Muscle layer of colon (tissue), 2 donors: Measurements from ENCODE around the gene TRAF3.
A peak's percentile ranks its signal among the peaks of the same experiment; 100 is the strongest.

Experiments used
- H3K27ac ChIP-seq: one replicate; pipeline ENCODE4 v1.7.0; 2013; ENCODE audit warnings: low read depth, mild to moderate bottlenecking, low read length, moderate library complexity
- H3K27me3 ChIP-seq, 2 donors: one replicate each; pipeline ENCODE4 v1.7.0; 2013; ENCODE audit warnings: low read length in 2 of 2, mild to moderate bottlenecking in 2 of 2; ENCODE audit not compliant: insufficient read depth in 2 of 2, control insufficient read depth in 1 of 2
- H3K36me3 ChIP-seq: one replicate; pipeline ENCODE4 v1.7.0; 2013; ENCODE audit warnings: mild to moderate bottlenecking, low read length; ENCODE audit not compliant: insufficient read depth
- H3K4me1 ChIP-seq: one replicate; pipeline ENCODE4 v1.7.0; 2013; ENCODE audit warnings: mild to moderate bottlenecking, low read length; ENCODE audit not compliant: insufficient read depth
- H3K4me3 ChIP-seq, 2 donors: one replicate each; pipeline ENCODE4 v1.7.0; 2013; ENCODE audit warnings: low read length in 2 of 2, low read depth in 1 of 2, mild to moderate bottlenecking in 1 of 2, moderate library complexity in 1 of 2
- H3K9ac ChIP-seq: one replicate; pipeline ENCODE4 v1.7.0; 2013; ENCODE audit warnings: low read length
- H3K9me3 ChIP-seq: one replicate; pipeline ENCODE4 v1.7.0; 2013; ENCODE audit warnings: mild to moderate bottlenecking, low read length
- donor health status: abdominal sarcoma.
- donor health status: Adenocarcinoma of cecum.

The TRAF3 gene

GRCh38 chr14:102771144-102771543 is 6.1 kb upstream of the TRAF3 start:
- peaks cover 0 to 4% of the 10 kb centered on the region in 2 donors for H3K27me3 ChIP-seq
- H3K4me1 ChIP-seq, result peaks cover 6% of the 10 kb centered on the region
- no peak overlapping the region for H3K4me3 ChIP-seq
- H3K36me3 ChIP-seq, result no peaks in the 10 kb centered on the region
- no peak overlapping the region for H3K9ac ChIP-seq
- H3K9me3 ChIP-seq, result no peaks in the 10 kb centered on the region
- H3K27ac ChIP-seq, result no peak overlapping the region

- Histone ChIP-seq H3K9ac (no peak overlapping the region), H3K36me3 (no peaks in the 10 kb centered on the region), H3K4me1 (peaks cover 6% of the 10 kb centered on the region), H3K27ac (no peak overlapping the region), H3K27me3 (peaks cover 0 to 4% of the 10 kb centered on the region in 2 donors), H3K9me3 (no peaks in the 10 kb centered on the region), H3K4me3 (no peak overlapping the region)
Observed at GRCh38 chr14:102772781-102773570, 4.3 kb upstream of the TRAF3 start.

GRCh38 chr14:102774391-102775153 is 2.7 kb upstream of the TRAF3 start:
- Histone ChIP-seq H3K27ac (peak overlapping the region; percentile 8), H3K9ac (no peak overlapping the region), H3K4me3 (no peak overlapping the region), H3K4me1 (peaks cover 13% of the 10 kb centered on the region), H3K9me3 (no peaks in the 10 kb centered on the region), H3K36me3 (no peaks in the 10 kb centered on the region), H3K27me3 (peaks cover 0 to 4% of the 10 kb centered on the region in 2 donors)

- H3K4me3 ChIP-seq, result no peak overlapping the region
- H3K4me1 ChIP-seq, result peaks cover 13% of the 10 kb centered on the region
- H3K9ac ChIP-seq, result no peak overlapping the region
- H3K9me3 ChIP-seq, result no peaks in the 10 kb centered on the region
- no peaks in the 10 kb centered on the region for H3K27me3 ChIP-seq
- H3K27ac ChIP-seq, result peak overlapping the region; percentile 14
- no peaks in the 10 kb centered on the region for H3K36me3 ChIP-seq
Observed at GRCh38 chr14:102775855-102776760, 1.1 kb upstream of the TRAF3 start.

GRCh38 chr14:102777711-102778337 is 575 bp downstream of the TRAF3 start:
- Histone ChIP-seq H3K27me3 (no peaks in the 10 kb centered on the region), H3K9ac (peak overlapping the region; percentile 35), H3K4me1 (peaks cover 13% of the 10 kb centered on the region)

GRCh38 chr14:102778338-102779083 is 1.3 kb downstream of the TRAF3 start:
- no peaks in the 10 kb centered on the region for H3K36me3 ChIP-seq
- H3K4me1 ChIP-seq, result peaks cover 13% of the 10 kb centered on the region
- H3K4me3 ChIP-seq, result peak overlapping the region; percentile 58 to 73
- H3K27me3 ChIP-seq, result no peaks in the 10 kb centered on the region
- H3K27ac ChIP-seq, result peak overlapping the region; percentile 71
- no peaks in the 10 kb centered on the region for H3K9me3 ChIP-seq
- H3K9ac ChIP-seq, result peak overlapping the region; percentile 35

More at GRCh38 chr14:102777711-102778337, 575 bp downstream of the TRAF3 start:
- Histone ChIP-seq H3K9me3 (no peaks in the 10 kb centered on the region), H3K36me3 (no peaks in the 10 kb centered on the region), H3K27ac (peak overlapping the region; percentile 71), H3K4me3 (peak overlapping the region; percentile 58 to 73)

GRCh38 chr14:102779084-102779462 is 1.8 kb downstream of the TRAF3 start:
- Histone ChIP-seq H3K4me3 (no peak overlapping the region), H3K4me1 (peaks cover 13% of the 10 kb centered on the region), H3K27ac (no peak overlapping the region), H3K36me3 (no peaks in the 10 kb centered on the region), H3K27me3 (no peaks in the 10 kb centered on the region), H3K9me3 (no peaks in the 10 kb centered on the region), H3K9ac (peak overlapping the region; percentile 35)

GRCh38 chr14:102779574-102780315 is 2.5 kb downstream of the TRAF3 start:
- Histone ChIP-seq H3K27ac (no peak overlapping the region), H3K4me3 (no peak overlapping the region)

GRCh38 chr14:102781063-102781462 is 3.8 kb downstream of the TRAF3 start:
- H3K9me3 ChIP-seq, result no peaks in the 10 kb centered on the region
- H3K27me3 ChIP-seq, result no peaks in the 10 kb centered on the region
- H3K4me1 ChIP-seq, result peaks cover 7% of the 10 kb centered on the region
- H3K9ac ChIP-seq, result no peak overlapping the region
- H3K27ac ChIP-seq, result no peak overlapping the region
- no peaks in the 10 kb centered on the region for H3K36me3 ChIP-seq
- H3K4me3 ChIP-seq, result no peak overlapping the region

More at GRCh38 chr14:102779574-102780315, 2.5 kb downstream of the TRAF3 start:
- no peak overlapping the region for H3K9ac ChIP-seq
- H3K4me1 ChIP-seq, result peaks cover 9% of the 10 kb centered on the region
- no peaks in the 10 kb centered on the region for H3K27me3 ChIP-seq
- H3K36me3 ChIP-seq, result no peaks in the 10 kb centered on the region
- H3K9me3 ChIP-seq, result no peaks in the 10 kb centered on the region

GRCh38 chr14:102782974-102783373 is 5.7 kb downstream of the TRAF3 start:
- peaks cover 7% of the 10 kb centered on the region for H3K4me1 ChIP-seq
- H3K9me3 ChIP-seq, result no peaks in the 10 kb centered on the region
- no peak overlapping the region for H3K4me3 ChIP-seq
- H3K9ac ChIP-seq, result no peak overlapping the region
- H3K27me3 ChIP-seq, result no peaks in the 10 kb centered on the region
- no peak overlapping the region for H3K27ac ChIP-seq
- no peaks in the 10 kb centered on the region for H3K36me3 ChIP-seq
